Stimulated activated memory B cell treated with anti-CD40 and anti-IgM and Interleukin-4, amounts not matched to agents 10 μg/mL and 1 μg/mL and 100 μg/mL, for 72 hours (primary cell): ENCODE measurements around the gene RERE.
A peak's percentile ranks its signal among the peaks of the same experiment; 100 is the strongest.

Experiments
- ATAC-seq: fragments of 150-1000 bp; cut with Tn5 transposase; 2 replicates; pipeline ENCODE4 v1.10.0; 2021
- H3K27ac Mint-ChIP-seq: one replicate; pipeline ENCODE4 v1.8.0; 2022; ENCODE audit warnings: mild to moderate bottlenecking, mixed read lengths
- H3K27me3 Mint-ChIP-seq: one replicate; pipeline ENCODE4 v1.8.0; 2022; ENCODE audit warnings: mixed read lengths
- H3K36me3 Mint-ChIP-seq: one replicate; pipeline ENCODE4 v1.8.0; 2022; ENCODE audit warnings: mixed read lengths
- H3K4me1 Mint-ChIP-seq: one replicate; pipeline ENCODE4 v1.8.0; 2022; ENCODE audit warnings: mixed read lengths
- H3K4me3 Mint-ChIP-seq: one replicate; pipeline ENCODE4 v1.8.0; 2022; ENCODE audit warnings: mild to moderate bottlenecking, moderate library complexity, mixed read lengths
- H3K9me3 Mint-ChIP-seq: one replicate; pipeline ENCODE4 v1.8.0; 2022; ENCODE audit warnings: mixed read lengths

RERE gene

GRCh38 chr1:8407652-8408051 lies 409.8 kb downstream of the RERE start:
- no peak overlapping the region for H3K4me3 Mint-ChIP-seq
- no peak for ATAC-seq
- H3K27ac Mint-ChIP-seq: no peak overlapping the region

GRCh38 chr1:8406960-8407359 lies 410.5 kb downstream of the RERE start:
- no peak overlapping the region for H3K27ac Mint-ChIP-seq
- H3K4me1 Mint-ChIP-seq: peaks cover 27% of the 10 kb centered on the region
- no peaks in the 10 kb centered on the region for H3K9me3 Mint-ChIP-seq
- ATAC-seq: no peak
- no peak overlapping the region for H3K4me3 Mint-ChIP-seq
- H3K27me3 Mint-ChIP-seq: no peaks in the 10 kb centered on the region
- peaks cover 28% of the 10 kb centered on the region for H3K36me3 Mint-ChIP-seq

More at GRCh38 chr1:8407652-8408051, 409.8 kb downstream of the RERE start:
- no peaks in the 10 kb centered on the region for H3K9me3 Mint-ChIP-seq
- peaks cover 34% of the 10 kb centered on the region for H3K4me1 Mint-ChIP-seq
- no peaks in the 10 kb centered on the region for H3K27me3 Mint-ChIP-seq
- peaks cover 28% of the 10 kb centered on the region for H3K36me3 Mint-ChIP-seq

- Mint-ChIP-seq H3K27ac (no peak overlapping the region), H3K4me1 (peaks cover 27% of the 10 kb centered on the region), H3K27me3 (no peaks in the 10 kb centered on the region), H3K36me3 (peaks cover 27% of the 10 kb centered on the region), H3K4me3 (no peak overlapping the region), H3K9me3 (no peaks in the 10 kb centered on the region)
- no peak for ATAC-seq
Measured at GRCh38 chr1:8406011-8406410, 411.4 kb downstream of the RERE start.

GRCh38 chr1:8404460-8405370 lies 412.7 kb downstream of the RERE start:
- Mint-ChIP-seq H3K36me3 (peaks cover 15% of the 10 kb centered on the region), H3K27ac (no peak overlapping the region), H3K9me3 (no peaks in the 10 kb centered on the region), H3K27me3 (no peaks in the 10 kb centered on the region), H3K4me3 (no peak overlapping the region), H3K4me1 (peaks cover 14% of the 10 kb centered on the region)
- ATAC-seq: no peak

GRCh38 chr1:8402109-8402710 lies 415.2 kb downstream of the RERE start:
- peaks cover 22% of the 10 kb centered on the region for H3K4me1 Mint-ChIP-seq
- no peak overlapping the region for H3K4me3 Mint-ChIP-seq
- no peak for ATAC-seq
- H3K36me3 Mint-ChIP-seq: peaks cover 32% of the 10 kb centered on the region
- H3K27ac Mint-ChIP-seq: no peak overlapping the region
- no peaks in the 10 kb centered on the region for H3K27me3 Mint-ChIP-seq
- H3K9me3 Mint-ChIP-seq: no peaks in the 10 kb centered on the region

GRCh38 chr1:8398677-8399076 lies 418.8 kb downstream of the RERE start:
- no peak for ATAC-seq
- peaks cover 25% of the 10 kb centered on the region for H3K36me3 Mint-ChIP-seq
- H3K27me3 Mint-ChIP-seq: no peaks in the 10 kb centered on the region
- no peaks in the 10 kb centered on the region for H3K9me3 Mint-ChIP-seq
- H3K4me3 Mint-ChIP-seq: no peak overlapping the region
- H3K4me1 Mint-ChIP-seq: peaks cover 42% of the 10 kb centered on the region
- peak overlapping the region; percentile 23 for H3K27ac Mint-ChIP-seq

GRCh38 chr1:8398086-8398485 lies 419.4 kb downstream of the RERE start:
- H3K4me3 Mint-ChIP-seq: no peak overlapping the region
- peaks cover 25% of the 10 kb centered on the region for H3K36me3 Mint-ChIP-seq
- H3K4me1 Mint-ChIP-seq: peaks cover 42% of the 10 kb centered on the region

GRCh38 chr1:8397511-8397910 lies 419.9 kb downstream of the RERE start:
- Mint-ChIP-seq H3K4me1 (peaks cover 44% of the 10 kb centered on the region), H3K4me3 (no peak overlapping the region), H3K27me3 (no peaks in the 10 kb centered on the region), H3K36me3 (peaks cover 26% of the 10 kb centered on the region), H3K9me3 (no peaks in the 10 kb centered on the region), H3K27ac (peak overlapping the region; percentile 23)
- ATAC-seq: peak; percentile 83

More at GRCh38 chr1:8398086-8398485, 419.4 kb downstream of the RERE start:
- Mint-ChIP-seq H3K27me3 (no peaks in the 10 kb centered on the region), H3K9me3 (no peaks in the 10 kb centered on the region), H3K27ac (peak overlapping the region; percentile 23)
- ATAC-seq: no peak

- peaks cover 50% of the 10 kb centered on the region for H3K4me1 Mint-ChIP-seq
- no peak overlapping the region for H3K4me3 Mint-ChIP-seq
- peak overlapping the region; percentile 23 for H3K27ac Mint-ChIP-seq
- no peaks in the 10 kb centered on the region for H3K9me3 Mint-ChIP-seq
- H3K27me3 Mint-ChIP-seq: no peaks in the 10 kb centered on the region
- ATAC-seq: peak; percentile 42
- peaks cover 24% of the 10 kb centered on the region for H3K36me3 Mint-ChIP-seq
Measured at GRCh38 chr1:8396786-8397406, 420.5 kb downstream of the RERE start.

- peak overlapping the region; percentile 75 for H3K4me3 Mint-ChIP-seq
- peaks cover 27% of the 10 kb centered on the region for H3K36me3 Mint-ChIP-seq
- H3K27me3 Mint-ChIP-seq: no peaks in the 10 kb centered on the region
- peak overlapping the region; percentile 23 for H3K27ac Mint-ChIP-seq
- H3K4me1 Mint-ChIP-seq: peaks cover 57% of the 10 kb centered on the region
- H3K9me3 Mint-ChIP-seq: no peaks in the 10 kb centered on the region
- ATAC-seq: no peak
Measured at GRCh38 chr1:8396083-8396785, 421.2 kb downstream of the RERE start.

- no peaks in the 10 kb centered on the region for H3K9me3 Mint-ChIP-seq
- H3K27ac Mint-ChIP-seq: peak overlapping the region; percentile 23
- ATAC-seq: peak; percentile 81
- peaks cover 65% of the 10 kb centered on the region for H3K4me1 Mint-ChIP-seq
- H3K36me3 Mint-ChIP-seq: peaks cover 35% of the 10 kb centered on the region
- H3K27me3 Mint-ChIP-seq: no peaks in the 10 kb centered on the region
- H3K4me3 Mint-ChIP-seq: peak overlapping the region; percentile 75
Measured at GRCh38 chr1:8395433-8395866, 422.0 kb downstream of the RERE start.

- Mint-ChIP-seq H3K27me3 (no peaks in the 10 kb centered on the region), H3K9me3 (no peaks in the 10 kb centered on the region), H3K4me1 (peaks cover 70% of the 10 kb centered on the region), H3K27ac (peak overlapping the region; percentile 23), H3K4me3 (peak overlapping the region; percentile 75), H3K36me3 (peaks cover 39% of the 10 kb centered on the region)
- no peak for ATAC-seq
Measured at GRCh38 chr1:8394456-8395321, 422.8 kb downstream of the RERE start.

GRCh38 chr1:8392522-8392921 lies 424.9 kb downstream of the RERE start:
- Mint-ChIP-seq H3K36me3 (peaks cover 39% of the 10 kb centered on the region), H3K27me3 (no peaks in the 10 kb centered on the region), H3K27ac (no peak overlapping the region), H3K4me3 (no peak overlapping the region), H3K9me3 (no peaks in the 10 kb centered on the region), H3K4me1 (peaks cover 68% of the 10 kb centered on the region)
- ATAC-seq: no peak

GRCh38 chr1:8390707-8391106 lies 426.7 kb downstream of the RERE start:
- H3K4me1 Mint-ChIP-seq: peaks cover 65% of the 10 kb centered on the region
- H3K27me3 Mint-ChIP-seq: no peaks in the 10 kb centered on the region
- H3K4me3 Mint-ChIP-seq: no peak overlapping the region
- no peaks in the 10 kb centered on the region for H3K9me3 Mint-ChIP-seq
- peak overlapping the region; percentile 72 for H3K27ac Mint-ChIP-seq
- no peak for ATAC-seq
- peaks cover 46% of the 10 kb centered on the region for H3K36me3 Mint-ChIP-seq
